ENCODE data around the gene TMEM107.

Gene TMEM107

DNA sequence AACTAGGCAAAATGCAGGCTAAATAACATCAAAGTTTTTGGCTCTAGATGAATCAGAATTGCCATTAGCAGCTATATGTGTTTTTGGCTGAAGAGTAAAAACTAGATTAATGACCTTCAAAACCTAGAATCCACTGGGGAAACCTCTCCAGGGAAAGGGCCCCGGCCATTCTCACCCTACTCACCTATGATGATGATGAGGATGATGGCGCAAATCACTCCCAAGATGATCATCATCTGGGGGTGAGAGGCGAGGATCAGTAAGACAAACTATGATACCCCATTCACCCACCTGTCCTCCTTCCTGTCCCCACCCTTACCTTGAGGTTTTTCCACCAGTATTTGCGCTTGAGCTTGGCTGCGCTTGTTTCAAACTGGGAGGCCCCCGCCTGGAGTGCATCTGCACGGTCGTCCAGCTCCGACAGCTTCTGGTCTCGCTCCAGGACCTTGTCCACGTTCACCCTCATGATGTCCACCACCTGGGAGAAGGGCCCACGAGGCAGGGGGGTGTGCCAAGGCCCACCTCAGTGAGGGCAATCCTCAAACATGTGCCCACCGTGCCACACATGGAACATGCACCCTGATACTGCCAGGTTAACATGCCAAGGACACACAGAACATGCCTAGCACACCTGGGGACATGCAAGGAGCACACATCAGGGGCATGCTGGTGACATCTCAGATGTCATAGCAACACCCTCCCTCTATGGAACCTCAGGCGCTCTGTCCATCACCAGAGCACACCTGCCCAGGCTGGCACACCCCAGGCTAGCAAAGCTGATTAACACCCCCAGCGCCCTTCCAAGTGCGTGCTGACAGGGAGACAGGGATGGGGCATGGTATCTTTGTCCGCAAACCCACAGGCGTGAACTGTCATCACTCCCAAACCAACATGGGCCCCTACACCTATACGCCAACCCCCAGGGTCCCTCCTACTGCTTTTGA, 14.6 kb downstream of the TMEM107 start:
- DNase-seq: no peak

GRCh38 chr17:8160741-8161221, 15.4 kb downstream of the TMEM107 start:
- DNase-seq: no peak

GRCh38 chr17:8160224-8160577, 16.0 kb downstream of the TMEM107 start:
- no peak for DNase-seq

DNA sequence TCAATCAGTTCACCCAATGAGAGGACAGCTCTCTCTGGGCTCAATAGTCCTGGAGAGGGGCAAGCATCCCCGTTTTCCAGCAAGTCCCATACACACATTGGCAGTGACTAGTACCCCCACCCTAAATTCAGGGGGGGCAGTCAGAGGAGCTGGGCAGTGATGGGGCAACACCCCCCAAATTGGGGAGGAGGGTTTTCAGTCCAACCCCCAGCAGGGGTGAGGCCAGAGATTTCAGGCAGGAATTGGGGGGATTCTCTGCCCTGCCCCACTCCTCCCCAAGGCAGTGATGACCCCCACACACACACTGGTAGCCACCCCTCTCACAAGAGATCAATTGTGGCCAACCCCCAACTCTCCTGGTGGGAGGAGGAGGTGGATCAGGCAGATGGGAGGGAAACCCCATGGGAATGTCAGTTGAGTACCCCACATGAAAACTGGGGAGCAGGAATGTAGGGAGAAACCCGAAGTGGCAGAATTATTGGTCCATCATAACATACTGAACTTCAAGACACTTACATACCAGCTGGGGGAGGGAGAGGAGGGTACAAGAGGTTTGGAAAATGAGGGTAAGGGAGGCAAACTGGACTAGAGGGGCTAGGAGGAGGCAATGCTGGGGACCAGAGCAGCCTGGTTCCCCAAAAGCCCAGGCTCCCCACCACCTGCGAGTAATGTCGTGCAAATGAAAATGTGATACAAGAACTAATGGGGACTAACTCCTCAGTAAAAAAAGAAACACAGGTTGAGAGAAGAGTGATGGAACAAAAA, 16.5 kb downstream of the TMEM107 start:
- no peak for DNase-seq

GRCh38 chr17:8159032-8159400, 17.2 kb downstream of the TMEM107 start:
- no peak for DNase-seq

GRCh38 chr17:8158267-8159031, 17.7 kb downstream of the TMEM107 start:
- peak; percentile 64 for DNase-seq

GRCh38 chr17:8156246-8156992, 19.8 kb downstream of the TMEM107 start:
- peak; percentile 99 for DNase-seq

GRCh38 chr17:8155996-8156245, 20.3 kb downstream of the TMEM107 start:
- DNase-seq: no peak

GRCh38 chr17:8155231-8155995, 20.8 kb downstream of the TMEM107 start:
- DNase-seq: no peak

DNA sequence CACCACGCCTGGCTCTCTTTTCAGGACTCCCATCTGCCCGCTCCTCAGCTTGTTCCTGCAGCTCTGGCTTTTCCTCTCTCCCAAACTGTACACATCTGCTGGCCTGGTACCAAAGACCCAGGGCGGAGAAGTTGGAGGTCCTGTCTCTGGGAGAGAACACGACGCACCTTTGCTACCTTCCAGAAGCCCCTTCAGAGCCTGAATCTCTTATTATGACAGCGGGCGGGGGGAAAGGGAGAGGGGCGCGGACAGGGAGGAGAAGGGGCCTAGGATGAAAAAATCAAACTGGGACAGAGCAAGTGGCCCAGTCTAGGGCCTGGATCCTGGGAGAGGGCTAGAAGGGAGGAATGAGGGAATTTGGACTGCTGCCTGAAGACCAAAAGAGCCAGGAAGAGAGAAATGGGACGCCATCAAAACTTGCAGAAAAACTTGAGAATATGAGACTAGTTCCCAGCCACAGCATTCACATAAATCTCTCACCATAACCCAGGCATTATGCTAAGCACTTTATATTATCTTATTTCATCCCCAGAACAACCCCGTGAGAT, 21.5 kb downstream of the TMEM107 start:
- no peak for DNase-seq

GRCh38 chr17:8153957-8154607, 22.1 kb downstream of the TMEM107 start:
- DNase-seq: peak; percentile 88

DNA sequence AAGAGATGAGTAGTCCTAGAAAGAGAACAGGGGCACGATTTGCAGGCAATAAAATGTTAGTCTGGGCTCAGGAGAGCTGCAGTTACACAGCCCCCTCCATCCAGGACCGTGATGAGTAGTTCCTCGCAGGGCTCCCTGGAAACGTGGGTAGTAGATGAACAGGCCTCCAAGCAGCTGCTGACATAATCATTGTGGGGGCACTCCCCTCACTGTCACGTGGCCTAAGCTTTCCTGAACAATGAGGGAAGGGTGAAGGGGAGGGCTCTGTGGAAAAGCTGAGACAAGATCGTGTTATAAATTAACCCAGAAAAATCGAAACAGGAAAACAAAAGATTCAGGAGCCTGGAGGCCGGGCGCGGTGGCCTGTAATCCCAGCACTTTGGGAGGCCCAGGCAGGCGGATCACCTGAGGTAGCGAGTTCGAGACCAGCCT, 22.6 kb downstream of the TMEM107 start:
- peak; percentile 58 for DNase-seq

DNA sequence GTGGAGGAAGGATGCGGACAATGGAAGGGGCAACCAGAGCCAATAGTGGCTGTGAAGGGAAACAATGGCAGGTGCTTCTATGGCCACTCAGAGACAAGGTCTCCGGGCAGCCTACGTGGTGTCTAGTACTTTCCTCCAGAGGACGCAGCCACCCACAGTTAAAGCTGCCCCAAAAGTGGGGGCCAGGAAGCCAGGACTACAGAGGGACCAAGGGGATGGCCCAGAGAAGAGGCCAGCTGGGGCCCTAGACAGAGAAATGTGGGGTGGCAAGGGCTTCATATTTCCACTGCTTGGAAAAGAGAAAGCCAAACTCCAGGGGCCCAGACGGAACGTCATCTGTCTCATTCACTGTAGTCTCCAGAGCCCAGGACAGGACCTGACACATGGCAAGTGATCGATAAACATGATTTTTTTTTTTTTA, 23.1 kb downstream of the TMEM107 start:
- DNase-seq: no peak

- DNase-seq: peak; percentile 71
These were observed 23.9 kb downstream of the TMEM107 start, which contains the start of gene PER1 for GRCh38 chr17:8152112-8152775. Gene PER1, minus strand, starts transcription at chr17:8152404. Its CDS starts 1,698 bp downstream, at chr17:8150706.

DNA sequence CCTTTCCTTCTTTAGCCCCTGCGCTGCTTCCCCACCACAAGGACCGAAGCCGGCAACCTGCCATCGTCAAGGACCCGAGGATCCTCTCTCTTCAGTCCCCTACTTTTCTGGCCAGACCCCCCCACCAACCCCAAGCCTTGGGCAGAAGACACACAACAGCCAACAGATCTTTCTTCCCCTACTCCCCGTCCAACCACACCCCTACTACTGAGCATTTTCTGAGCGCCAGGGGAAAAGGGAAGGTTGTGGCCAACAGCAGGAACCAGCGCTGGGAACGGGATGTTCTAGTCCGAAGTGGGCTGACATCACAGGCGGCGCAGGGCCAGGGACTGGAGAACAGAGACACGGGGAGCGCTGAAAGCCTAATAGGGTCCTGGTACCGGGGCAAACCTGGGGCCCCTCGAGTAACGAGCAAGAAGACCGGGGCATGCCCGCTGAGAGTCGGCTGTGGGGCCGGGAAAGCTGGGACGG, 24.5 kb downstream of the TMEM107 start:
- DNase-seq: no peak

DNA sequence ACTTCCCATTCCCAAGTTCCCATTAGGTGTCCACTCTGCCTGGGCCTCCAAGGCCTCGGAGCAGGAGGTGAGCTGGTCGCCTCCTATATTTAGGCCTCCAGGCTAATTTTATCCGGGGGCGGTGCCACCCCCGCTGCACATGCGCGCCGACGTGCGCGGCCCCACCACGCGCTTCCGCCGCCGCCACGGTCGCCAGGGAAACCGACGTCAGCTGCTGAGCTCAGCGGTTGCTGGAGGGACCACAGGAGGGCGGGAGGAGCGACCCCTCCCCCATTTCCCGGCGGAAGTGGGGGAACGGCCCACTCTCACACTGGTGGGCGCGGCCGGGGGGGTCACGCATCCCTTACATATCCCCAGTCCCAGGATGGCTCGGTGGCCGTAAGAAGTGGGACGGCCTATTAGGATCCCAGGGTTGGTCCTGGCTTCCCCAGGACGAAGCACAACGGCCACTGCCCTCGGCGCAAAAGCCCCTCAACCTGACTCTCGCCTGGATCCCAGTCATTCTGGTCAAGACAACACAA, 25.0 kb downstream of the TMEM107 start:
- peak; percentile 44 for DNase-seq

GRCh38 chr17:8150194-8151119, 25.7 kb downstream of the TMEM107 start:
- no peak for DNase-seq

DNA sequence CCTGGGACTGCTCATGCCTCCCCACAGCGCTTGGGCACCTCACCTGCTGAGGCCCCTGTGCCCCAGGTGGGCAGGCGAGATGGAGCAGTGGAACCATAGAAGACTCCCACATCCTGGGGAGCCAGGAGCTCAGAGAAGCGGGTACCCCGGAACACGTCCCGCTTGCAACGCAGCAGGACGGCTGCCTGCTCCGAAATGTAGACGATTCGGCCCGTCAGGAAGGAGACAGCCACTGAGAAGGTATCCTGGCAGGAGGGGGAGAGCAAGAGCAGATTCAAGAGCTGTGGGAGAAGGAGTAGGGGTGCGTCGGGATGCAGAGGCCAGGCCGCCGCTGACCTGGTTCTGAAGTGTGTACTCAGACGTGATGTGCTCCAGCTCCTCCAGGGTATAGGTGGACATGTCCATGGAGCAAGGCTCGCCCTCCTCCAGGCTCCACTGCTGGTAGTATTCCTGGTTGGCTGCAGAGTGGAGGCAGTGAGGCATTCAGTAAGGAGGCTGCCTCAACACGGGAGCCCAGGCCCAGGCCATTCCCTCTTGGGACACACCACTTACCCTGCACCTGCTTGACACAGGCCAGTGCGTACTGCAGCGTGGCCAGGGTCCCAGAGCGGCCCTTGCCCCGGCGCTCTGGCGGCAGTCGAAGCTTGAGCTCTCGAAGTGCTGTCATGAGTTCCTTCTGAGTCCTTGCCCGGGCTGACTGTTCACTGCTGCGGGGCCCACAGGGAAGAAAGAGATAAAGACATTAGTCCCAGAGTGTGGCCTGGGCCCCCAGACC, 26.6 kb downstream of the TMEM107 start:
- no peak for DNase-seq
